Peyer's patch (tissue), 4 donors: ENCODE data around the gene HDAC4.

Experiments
- CTCF ChIP-seq, 6 experiments: fragments of 450-650 bp in 4 of 6; fragments of 200-600 bp in 2 of 6; sonication (generic) in 1 of 6; IDR thresholded peaks; one replicate each; pipeline ENCODE4 v1.5.1; 2017 to 2019; ENCODE audit warnings: antibody characterized with exemption in 6 of 6, mild to moderate bottlenecking in 3 of 6, moderate library complexity in 1 of 6
- POLR2A ChIP-seq, 2 donors: fragments of 450-650 bp; IDR thresholded peaks; one replicate each; pipeline ENCODE4 v1.5.1; 2017; ENCODE audit warnings: antibody characterized with exemption in 2 of 2, mild to moderate bottlenecking in 2 of 2, moderate library complexity in 2 of 2

GRCh38 chr2:239399433-239399920 lies 1.3 kb downstream of the HDAC4 start:
- TF ChIP-seq CTCF (IDR thresholded peaks at IDR 0.05) (no peak), POLR2A (IDR thresholded peaks at IDR 0.05) (no peak)
